HUES64 (cell line): ENCODE measurements around the gene NDUFC2.
"Not testable (repeated sequence)": the region's sequence is repeated elsewhere in the genome, so short reads cannot be mapped to it uniquely, and the experiment has no call there.

Source experiments
- H3K27ac ChIP-seq: 2 replicates; pipeline ENCODE4 v1.7.0; 2013; ENCODE audit warnings: low read depth, low read length, inconsistent platforms
- H3K27me3 ChIP-seq: 2 replicates; pipeline ENCODE4 v1.6.1; 2013; ENCODE audit warnings: mild to moderate bottlenecking, low read length; ENCODE audit not compliant: insufficient read depth
- H3K36me3 ChIP-seq: 2 replicates; pipeline ENCODE4 v1.6.1; 2013; ENCODE audit warnings: mild to moderate bottlenecking, low read length; ENCODE audit not compliant: insufficient read depth
- H3K4me1 ChIP-seq: 2 replicates; pipeline ENCODE4 v1.6.1; 2013; ENCODE audit warnings: mild to moderate bottlenecking, low read length, moderate library complexity; ENCODE audit not compliant: insufficient read depth
- H3K4me3 ChIP-seq: 2 replicates; pipeline ENCODE4 v1.5.1; 2013; ENCODE audit warnings: mild to moderate bottlenecking, low read length, moderate library complexity
- H3K9ac ChIP-seq: 2 replicates; pipeline ENCODE4 v1.6.1; 2013; ENCODE audit warnings: mild to moderate bottlenecking, low read depth, low read length
- H3K9me3 ChIP-seq: 2 replicates; pipeline ENCODE4 v1.6.1; 2013; ENCODE audit warnings: low read depth, low read length; ENCODE audit not compliant: insufficient read depth
- WGBS: fragments of 150-250, 120-280 bp; methylation state at CpG from one replicate; pipeline ENCODE4 v1.1.7; 2013; ENCODE audit warnings: missing lambda C conversion rate; 5-methylcytosine and 5-hydroxymethylcytosine counted together

Gene NDUFC2

GRCh38 chr11:78038697-78039313, 40.9 kb downstream of the NDUFC2 start:
- no peaks in the 10 kb centered on the region for H3K36me3 ChIP-seq
- no peak overlapping the region for H3K27ac ChIP-seq
- no peaks in the 10 kb centered on the region for H3K9me3 ChIP-seq
- no peak overlapping the region for H3K4me3 ChIP-seq
- no peak overlapping the region for H3K9ac ChIP-seq
- WGBS = 97% methylated on average over 7 of the region's 8 CpGs
- H3K4me1 ChIP-seq = peaks cover 3% of the 10 kb centered on the region; the same call in 1 of the 2 replicates
- H3K27me3 ChIP-seq = no peaks in the 10 kb centered on the region

- H3K9me3 ChIP-seq = no peaks in the 10 kb centered on the region
- H3K4me1 ChIP-seq = peaks cover 3% of the 10 kb centered on the region; the same call in 1 of the 2 replicates
- no peaks in the 10 kb centered on the region for H3K27me3 ChIP-seq
- no peak overlapping the region for H3K9ac ChIP-seq
- no peaks in the 10 kb centered on the region for H3K36me3 ChIP-seq
- no peak overlapping the region for H3K27ac ChIP-seq
- H3K4me3 ChIP-seq = no peak overlapping the region
- WGBS = 86% methylated on average over 9 of the region's 9 CpGs
These were observed 41.6 kb downstream of the NDUFC2 start for GRCh38 chr11:78037825-78038620.

- Histone ChIP-seq H3K27me3 (no peaks in the 10 kb centered on the region), H3K9me3 (no peaks in the 10 kb centered on the region), H3K27ac (no peak overlapping the region), H3K36me3 (no peaks in the 10 kb centered on the region), H3K9ac (no peak overlapping the region), H3K4me1 (peaks cover 3% of the 10 kb centered on the region; the same call in 1 of the 2 replicates), H3K4me3 (no peak overlapping the region)
- WGBS = 81% methylated on average over 3 of the region's 3 CpGs
These were observed 42.6 kb downstream of the NDUFC2 start for GRCh38 chr11:78037056-78037455.

- H3K36me3 ChIP-seq = no peaks in the 10 kb centered on the region
- 84% methylated on average over 3 of the region's 3 CpGs for WGBS
- H3K9ac ChIP-seq = no peak overlapping the region
- H3K27me3 ChIP-seq = no peaks in the 10 kb centered on the region
- no peak overlapping the region for H3K4me3 ChIP-seq
- H3K27ac ChIP-seq = no peak overlapping the region
- H3K4me1 ChIP-seq = peaks cover 3% of the 10 kb centered on the region; the same call in 1 of the 2 replicates
- no peaks in the 10 kb centered on the region for H3K9me3 ChIP-seq
These were observed 43.3 kb downstream of the NDUFC2 start for GRCh38 chr11:78036313-78036712.

- Histone ChIP-seq H3K9ac (no peak overlapping the region), H3K27me3 (no peaks in the 10 kb centered on the region), H3K36me3 (no peaks in the 10 kb centered on the region), H3K4me1 (no peaks in the 10 kb centered on the region), H3K9me3 (no peaks in the 10 kb centered on the region), H3K27ac (no peak overlapping the region), H3K4me3 (no peak overlapping the region)
- WGBS = 74% methylated on average over 10 of the region's 10 CpGs
These were observed 45.0 kb downstream of the NDUFC2 start for GRCh38 chr11:78034623-78035022.

- no peaks in the 10 kb centered on the region for H3K36me3 ChIP-seq
- 61% methylated on average over 4 of the region's 4 CpGs for WGBS
- no peak overlapping the region for H3K9ac ChIP-seq
- no peaks in the 10 kb centered on the region for H3K9me3 ChIP-seq
- H3K27ac ChIP-seq = no peak overlapping the region
- no peaks in the 10 kb centered on the region for H3K27me3 ChIP-seq
- H3K4me3 ChIP-seq = no peak overlapping the region
- no peaks in the 10 kb centered on the region for H3K4me1 ChIP-seq
These were observed 46.6 kb downstream of the NDUFC2 start for GRCh38 chr11:78033040-78033439.

GRCh38 chr11:78032090-78032489, 47.6 kb downstream of the NDUFC2 start:
- Histone ChIP-seq H3K4me3 (no peak overlapping the region), H3K9me3 (0 out of 2 replicates have a peak, but pooled peaks cover 3% of the 10 kb centered on the region), H3K4me1 (no peaks in the 10 kb centered on the region), H3K36me3 (no peaks in the 10 kb centered on the region), H3K27ac (no peak overlapping the region), H3K9ac (no peak overlapping the region), H3K27me3 (no peaks in the 10 kb centered on the region)

- Histone ChIP-seq H3K36me3 (no peaks in the 10 kb centered on the region), H3K9me3 (0 out of 2 replicates have a peak, but pooled peaks cover 3% of the 10 kb centered on the region), H3K27ac (no peak overlapping the region), H3K4me1 (no peaks in the 10 kb centered on the region), H3K27me3 (no peaks in the 10 kb centered on the region), H3K9ac (no peak overlapping the region), H3K4me3 (no peak overlapping the region)
- WGBS = 97% methylated on average over 3 of the region's 3 CpGs
These were observed 48.0 kb downstream of the NDUFC2 start for GRCh38 chr11:78031629-78032028.

- Histone ChIP-seq H3K27me3 (no peaks in the 10 kb centered on the region), H3K4me3 (no peak overlapping the region), H3K9ac (no peak overlapping the region), H3K27ac (no peak overlapping the region), H3K4me1 (no peaks in the 10 kb centered on the region), H3K36me3 (no peaks in the 10 kb centered on the region), H3K9me3 (0 out of 2 replicates have a peak, but pooled peaks cover 3% of the 10 kb centered on the region)
- 72% methylated on average over 7 of the region's 7 CpGs for WGBS
These were observed 49.0 kb downstream of the NDUFC2 start for GRCh38 chr11:78030429-78031325.

GRCh38 chr11:78028423-78028822, 51.2 kb downstream of the NDUFC2 start:
- H3K9me3 ChIP-seq, H3K4me3 ChIP-seq, H3K9ac ChIP-seq, H3K27me3 ChIP-seq, H3K4me1 ChIP-seq, H3K36me3 ChIP-seq, H3K27ac ChIP-seq: not testable (repeated sequence)
- WGBS = 81% methylated on average over 9 of the region's 9 CpGs

- Histone ChIP-seq H3K4me3 (no peak overlapping the region), H3K4me1 (no peaks in the 10 kb centered on the region), H3K27me3 (no peaks in the 10 kb centered on the region), H3K27ac (no peak overlapping the region), H3K9me3 (0 out of 2 replicates have a peak, but pooled peaks cover 3% of the 10 kb centered on the region), H3K36me3 (no peaks in the 10 kb centered on the region), H3K9ac (no peak overlapping the region)
- WGBS = 95% methylated on average over 1 of the region's 2 CpGs
These were observed 51.9 kb downstream of the NDUFC2 start for GRCh38 chr11:78027759-78028158.
